H1 (cell line): ENCODE results near the gene GPBP1. TPM values are rescaled to one million over a fixed set of nuclear protein-coding genes. Genes with fewer than 3 reads are reported as not detected.
"Not testable (repeated sequence)": the region's sequence is repeated elsewhere in the genome, so short reads cannot be mapped to it uniquely, and the experiment has no call there.

Source experiments
- CTCF ChIA-PET: fragments of 300-600 bp; sonication (Branson Sonifier 250); formaldehyde crosslinking; loops from one replicate; lab custom pipeline; 2021; ENCODE audit not compliant: partially characterized antibody; lab: Charles Lee
- POLR2A ChIA-PET: fragments of 300-600 bp; sonication (Branson Sonifier 250); formaldehyde crosslinking; loops from one replicate; lab custom pipeline; 2021; ENCODE audit warnings: inconsistent platforms; ENCODE audit not compliant: partially characterized antibody; lab: Charles Lee
- DNase-seq, 2 experiments: peaks; one replicate each; pipeline versions ENCODE4 v3.0.0 to v3.0.0-alpha.2; 2010 to 2022; ENCODE audit warnings: low spot score in 2 of 2, low read depth in 1 of 2, mixed read lengths in 1 of 2
- FAIRE-seq: peaks from 2 replicates; lab custom pipeline; 2011; peaks lifted over from hg19 to GRCh38; lab: Jason Lieb, UNC
- H2AFZ ChIP-seq: 2 replicates; pipeline ENCODE4 v1.8.1; 2012; ENCODE audit warnings: low read length, inconsistent platforms
- H2AK5ac ChIP-seq: 2 replicates; pipeline ENCODE4 v1.6.1; 2013; ENCODE audit warnings: low read depth, low read length
- H2BK120ac ChIP-seq: replicated peaks from 2 replicates; pipeline ENCODE3; 2013; ENCODE audit warnings: low read depth, low read length, inconsistent platforms
- H2BK12ac ChIP-seq: 2 replicates; pipeline ENCODE4 v1.6.1; 2013; ENCODE audit warnings: low read depth, low read length
- H2BK15ac ChIP-seq: 2 replicates; pipeline ENCODE4 v1.6.1; 2013; ENCODE audit warnings: low read length
- H2BK20ac ChIP-seq: 2 replicates; pipeline ENCODE4 v1.6.1; 2013; ENCODE audit warnings: low read length
- H2BK5ac ChIP-seq: 2 replicates; pipeline ENCODE4 v1.6.1; 2013; ENCODE audit warnings: low read depth, low read length
- H3K14ac ChIP-seq: 2 replicates; pipeline ENCODE4 v1.6.1; 2013; ENCODE audit warnings: inconsistent platforms; ENCODE audit not compliant: insufficient read length
- H3K18ac ChIP-seq: 2 replicates; pipeline ENCODE4 v1.6.1; 2013; ENCODE audit warnings: low read length; ENCODE audit errors: extremely low read depth
- H3K23ac ChIP-seq: 2 replicates; pipeline ENCODE4 v1.6.1; 2013; ENCODE audit warnings: inconsistent platforms; ENCODE audit not compliant: insufficient read length
- H3K23me2 ChIP-seq: 2 replicates; pipeline ENCODE4 v1.6.1; 2013; ENCODE audit warnings: low read depth, low read length
- H3K27ac ChIP-seq: 2 replicates; pipeline ENCODE4 v1.6.1; 2011; ENCODE audit warnings: low read depth, low read length, inconsistent platforms
- H3K27me3 ChIP-seq, 4 experiments: replicated peaks in 1 of 4; 1 replicate in 1 of 4; 2 replicates in 3 of 4; pipeline versions ENCODE4 v1.6.1 to v1.8.1; 2011 to 2013; ENCODE audit warnings: low read length in 3 of 4, mild to moderate bottlenecking in 3 of 4, inconsistent platforms in 2 of 4, mixed read lengths in 2 of 4, moderate library complexity in 1 of 4; ENCODE audit not compliant: control insufficient read depth in 3 of 4, insufficient read depth in 3 of 4; ENCODE audit errors: extremely low read depth in 1 of 4
- H3K36me3 ChIP-seq, 4 experiments: 2 replicates each; pipeline versions ENCODE4 v1.6.1 to v1.8.1; 2011 to 2013; ENCODE audit warnings: mild to moderate bottlenecking in 4 of 4, low read length in 3 of 4, moderate library complexity in 2 of 4, control low read depth in 1 of 4, inconsistent platforms in 1 of 4; ENCODE audit not compliant: insufficient read depth in 4 of 4, control insufficient read depth in 2 of 4
- H3K4ac ChIP-seq: replicated peaks from 2 replicates; pipeline ENCODE3; 2013; ENCODE audit warnings: low read length, low read depth, mixed read lengths, inconsistent platforms; ENCODE audit not compliant: insufficient read length
- H3K4me1 ChIP-seq, 4 experiments: replicated peaks in 1 of 4; 1 replicate in 1 of 4; 2 replicates in 3 of 4; pipeline versions ENCODE4 v1.6.1 to v1.8.1; 2011 to 2013; ENCODE audit warnings: low read length in 3 of 4, inconsistent platforms in 2 of 4, mixed read lengths in 1 of 4; ENCODE audit not compliant: insufficient read depth in 4 of 4, control insufficient read depth in 3 of 4
- H3K4me2 ChIP-seq, 2 experiments: 2 replicates each; pipeline versions ENCODE4 v1.6.1 to v1.8.1; 2011 to 2013; ENCODE audit warnings: low read depth in 2 of 2, low read length in 2 of 2, control low read depth in 1 of 2, inconsistent platforms in 1 of 2, mild to moderate bottlenecking in 1 of 2; ENCODE audit not compliant: insufficient read depth in 1 of 2
- H3K4me3 ChIP-seq, 4 experiments: fragments of 200-600, 300-600 bp in 1 of 4; sonication (generic), shearing (Covaris generic), sonication (Bioruptor Twin) in 1 of 4; 2 replicates each; pipeline versions ENCODE4 v1.5.1 to v1.8.1; 2011 to 2016; ENCODE audit warnings: low read length in 4 of 4, low read depth in 3 of 4, control low read depth in 2 of 4, inconsistent platforms in 2 of 4, mild to moderate bottlenecking in 2 of 4, mixed read lengths in 1 of 4, moderate library complexity in 1 of 4; ENCODE audit not compliant: insufficient read depth in 2 of 4; ENCODE audit errors: extremely low read depth in 1 of 4
- H3K56ac ChIP-seq: replicated peaks from 2 replicates; pipeline ENCODE3; 2013; ENCODE audit warnings: low read depth, mild to moderate bottlenecking, mixed read lengths, low read length, inconsistent platforms; ENCODE audit not compliant: insufficient read length
- H3K79me1 ChIP-seq: 2 replicates; pipeline ENCODE4 v1.6.1; 2013; ENCODE audit warnings: low read depth, low read length, control low read depth
- H3K79me2 ChIP-seq, 2 experiments: 2 replicates each; pipeline versions ENCODE4 v1.6.1 to v1.8.1; 2012 to 2013; ENCODE audit warnings: low read length in 2 of 2, mild to moderate bottlenecking in 2 of 2, inconsistent platforms in 1 of 2; ENCODE audit not compliant: insufficient read depth in 2 of 2, control insufficient read depth in 1 of 2
- H3K9ac ChIP-seq, 4 experiments: replicated peaks in 1 of 4; 1 replicate in 1 of 4; 2 replicates in 3 of 4; pipeline versions ENCODE4 v1.6.1 to v1.8.1; 2011 to 2013; ENCODE audit warnings: low read depth in 3 of 4, low read length in 3 of 4, control low read depth in 2 of 4, mild to moderate bottlenecking in 2 of 4, moderate library complexity in 2 of 4, inconsistent platforms in 1 of 4; ENCODE audit errors: extremely low read depth in 1 of 4
- H3K9me3 ChIP-seq, 2 experiments: 2 replicates each; pipeline versions ENCODE4 v1.6.1 to v1.8.1; 2012 to 2013; ENCODE audit warnings: mild to moderate bottlenecking in 2 of 2, moderate library complexity in 2 of 2, control low read depth in 1 of 2, inconsistent platforms in 1 of 2, low read depth in 1 of 2, low read length in 1 of 2, mixed read lengths in 1 of 2; ENCODE audit not compliant: insufficient read depth in 2 of 2
- H4K20me1 ChIP-seq, 2 experiments: replicated peaks in 1 of 2; 2 replicates each; pipeline versions ENCODE3 to v1.8.1; 2011 to 2013; ENCODE audit warnings: inconsistent platforms in 2 of 2, low read length in 2 of 2, mild to moderate bottlenecking in 1 of 2; ENCODE audit not compliant: insufficient read depth in 2 of 2, control insufficient read depth in 1 of 2
- H4K5ac ChIP-seq: 2 replicates; pipeline ENCODE4 v1.6.1; 2013; ENCODE audit warnings: low read length, low read depth, mixed read lengths, inconsistent platforms; ENCODE audit not compliant: insufficient read length
- H4K8ac ChIP-seq: 2 replicates; pipeline ENCODE4 v1.8.0; 2013; ENCODE audit warnings: mild to moderate bottlenecking, moderate library complexity, low read length, inconsistent platforms; ENCODE audit not compliant: insufficient read depth; ENCODE audit errors: extremely low read depth
- H4K91ac ChIP-seq: replicated peaks from 2 replicates; pipeline ENCODE3; 2013; ENCODE audit warnings: low read length, mixed read lengths, inconsistent platforms; ENCODE audit not compliant: insufficient read length
- WGBS, 2 experiments: shearing (Covaris generic) in 1 of 2; methylation state at CpG; one replicate each; pipeline versions ENCODE4 v1.1.6 to v1.1.7; 2013 to 2015; ENCODE audit warnings: low lambda C conversion rate in 2 of 2, mixed read lengths in 2 of 2, inconsistent platforms in 1 of 2, low coverage in 1 of 2, missing lambda C conversion rate in 1 of 2; ENCODE audit not compliant: insufficient replicate concordance in 2 of 2, insufficient coverage in 1 of 2, insufficient read length in 1 of 2; ENCODE audit errors: extremely low coverage in 1 of 2, missing lambda C conversion rate in 1 of 2; 5-methylcytosine and 5-hydroxymethylcytosine counted together
- polyA plus RNA-seq, 7 experiments: library from polyadenylated mRNA; depleted of rRNA in 3 of 7; stranded (reverse) in 5 of 7; unstranded in 2 of 7; fragments of >200 nt in 5 of 7; fragments of 200-250 nt in 2 of 7; gene quantifications; 1 replicate in 5 of 7; 2 replicates in 1 of 7; 4 replicates in 1 of 7; pipeline versions ENCODE4 v1.2.1 to v1.2.3, GENCODE V29; 2011 to 2013; ENCODE audit warnings: missing spikeins in 2 of 7, mixed read lengths in 2 of 7
- total RNA-seq: library from RNA; stranded (reverse); fragmentation: NEBNext Ultra II Directional; extraction: Animal tissue kit (Norgen Biotek cat#: 25700); gene quantifications from 2 replicates; pipeline ENCODE4 v1.2.1, GENCODE V29; 2021

GPBP1 gene
- total and polyA plus RNA-seq, 2 of the 8 experiments (the other 6 are each of a cell fraction or from before 2014, with no cell fraction given) = 29.2 to 108 TPM

DNA sequence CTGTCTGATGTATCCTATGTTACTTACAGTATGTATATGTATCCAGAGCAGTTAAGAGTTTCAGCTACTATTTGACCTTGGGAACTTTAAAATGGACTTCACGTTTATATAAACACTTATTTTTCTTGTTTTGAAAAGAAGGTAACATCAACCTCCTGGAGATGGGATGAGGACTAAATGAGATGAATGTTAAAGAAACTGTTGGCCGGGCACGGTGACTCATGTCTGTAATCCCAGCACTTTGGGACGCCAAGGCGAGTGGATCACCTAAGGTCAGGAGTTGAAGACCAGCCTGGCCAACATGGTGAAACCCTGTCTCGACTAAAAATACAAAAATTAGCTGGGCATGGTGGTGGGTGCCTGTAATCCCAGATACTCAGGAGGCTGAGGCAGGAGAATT is 19.0 kb downstream of the GPBP1 start:
- H2BK5ac ChIP-seq, H3K79me1 ChIP-seq, H2AK5ac ChIP-seq, H2BK15ac ChIP-seq, H3K9me3 ChIP-seq, DNase-seq, H3K56ac ChIP-seq, H3K4me2 ChIP-seq, H4K8ac ChIP-seq, H3K23ac ChIP-seq, H2BK120ac ChIP-seq, H3K27ac ChIP-seq, H2BK20ac ChIP-seq, H2BK12ac ChIP-seq, H3K27me3 ChIP-seq, H3K4me3 ChIP-seq, H3K14ac ChIP-seq, H2AFZ ChIP-seq, H3K4ac ChIP-seq, H4K91ac ChIP-seq, H3K23me2 ChIP-seq, H4K5ac ChIP-seq, FAIRE-seq, H3K18ac ChIP-seq, H3K4me1 ChIP-seq, H3K9ac ChIP-seq: not testable (repeated sequence)
- CTCF ChIA-PET = interaction anchor here (0.7 to 1.1 kb wide), 4 partner anchors 15 to 103 kb away, joined by 3 to 4 read pairs (median 3); no protein-coding TSS in a partner anchor
- WGBS, 2 experiments = 88% methylated on average over 6 of the region's 6 CpGs; no CpG with 5 or more reads in 1 of the 2 experiments
- Histone ChIP-seq H3K36me3 (peaks cover 0 to 23% (median 0%) of the 10 kb centered on the region in 4 experiments; a peak in 3 of 8 replicates), H4K20me1 (peaks cover 28 to 33% of the 10 kb centered on the region in 2 experiments), H3K79me2 (peaks cover 77 to 100% of the 10 kb centered on the region in 2 experiments)
- POLR2A ChIA-PET = interaction anchor here (0.9 kb wide), 1 partner anchor 36 kb away, joined by 4 read pairs; no protein-coding TSS in a partner anchor
